Esophagus squamous epithelium (tissue), 4 donors: Measurements from ENCODE around the gene HNRNPA3.

Experiments
- POLR2A ChIP-seq, 4 donors: fragments of 450-650 bp; IDR thresholded peaks; one replicate each; pipeline ENCODE4 v1.6.1; 2017; ENCODE audit warnings: antibody characterized with exemption in 4 of 4, mild to moderate bottlenecking in 4 of 4, moderate library complexity in 3 of 4
- TF ChIP-seq, protein P1 (sequence below), 6 experiments: fragments of 450-650 bp in 4 of 6; fragments of 200-600 bp in 2 of 6; sonication (generic) in 2 of 6; IDR thresholded peaks; one replicate each; pipeline ENCODE4 v1.5.1; 2016 to 2019; ENCODE audit warnings: antibody characterized with exemption in 6 of 6, mild to moderate bottlenecking in 4 of 6, moderate library complexity in 4 of 6

DNA sequence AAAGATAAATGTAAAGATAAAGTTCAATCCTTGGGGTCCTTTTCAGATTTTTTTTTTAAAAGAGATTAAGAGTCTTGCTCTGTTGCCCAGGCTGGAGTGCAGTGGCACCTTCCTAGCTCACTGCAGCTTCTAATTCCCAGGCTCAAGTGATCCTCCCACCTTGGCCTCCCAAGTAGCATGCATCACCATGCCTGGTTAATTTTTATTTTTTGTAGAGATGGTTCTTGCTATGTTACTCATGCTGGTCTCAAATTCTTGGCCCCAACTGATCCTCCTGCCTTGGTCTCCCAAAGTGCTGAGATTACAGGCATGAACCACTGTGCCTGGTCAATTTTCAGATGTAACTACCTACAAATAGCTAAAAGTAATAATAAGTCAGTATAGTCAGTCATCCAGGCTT lies 30.9 kb downstream of the HNRNPA3 start:
- TF ChIP-seq, protein P1, sequence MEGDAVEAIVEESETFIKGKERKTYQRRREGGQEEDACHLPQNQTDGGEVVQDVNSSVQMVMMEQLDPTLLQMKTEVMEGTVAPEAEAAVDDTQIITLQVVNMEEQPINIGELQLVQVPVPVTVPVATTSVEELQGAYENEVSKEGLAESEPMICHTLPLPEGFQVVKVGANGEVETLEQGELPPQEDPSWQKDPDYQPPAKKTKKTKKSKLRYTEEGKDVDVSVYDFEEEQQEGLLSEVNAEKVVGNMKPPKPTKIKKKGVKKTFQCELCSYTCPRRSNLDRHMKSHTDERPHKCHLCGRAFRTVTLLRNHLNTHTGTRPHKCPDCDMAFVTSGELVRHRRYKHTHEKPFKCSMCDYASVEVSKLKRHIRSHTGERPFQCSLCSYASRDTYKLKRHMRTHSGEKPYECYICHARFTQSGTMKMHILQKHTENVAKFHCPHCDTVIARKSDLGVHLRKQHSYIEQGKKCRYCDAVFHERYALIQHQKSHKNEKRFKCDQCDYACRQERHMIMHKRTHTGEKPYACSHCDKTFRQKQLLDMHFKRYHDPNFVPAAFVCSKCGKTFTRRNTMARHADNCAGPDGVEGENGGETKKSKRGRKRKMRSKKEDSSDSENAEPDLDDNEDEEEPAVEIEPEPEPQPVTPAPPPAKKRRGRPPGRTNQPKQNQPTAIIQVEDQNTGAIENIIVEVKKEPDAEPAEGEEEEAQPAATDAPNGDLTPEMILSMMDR (IDR thresholded peaks at IDR 0.05), result no peak
- TF ChIP-seq POLR2A (IDR thresholded peaks at IDR 0.05), result no peak
